Measurements from ENCODE around the gene LIMS2.

Gene LIMS2

GRCh38 chr2:127715778-127716449 lies 40.6 kb upstream of the LIMS2 start:
- no peak for DNase-seq (ENCODE audit: extremely low read depth, low read depth)

GRCh38 chr2:127713562-127713961 lies 38.2 kb upstream of the LIMS2 start:
- no peak for TF ChIP-seq CTCF (IDR thresholded peaks at IDR 0.05; ENCODE audit: low read depth, low read length)
- no peak for DNase-seq (ENCODE audit: extremely low read depth, low read depth)

More at GRCh38 chr2:127715778-127716449, 40.6 kb upstream of the LIMS2 start:
- no peak for TF ChIP-seq CTCF (IDR thresholded peaks at IDR 0.05; ENCODE audit: low read depth, low read length)

GRCh38 chr2:127712999-127713398 lies 37.7 kb upstream of the LIMS2 start:
- DNase-seq (ENCODE audit: extremely low read depth, low read depth): no peak

GRCh38 chr2:127709336-127709735 lies 34.0 kb upstream of the LIMS2 start:
- DNase-seq (ENCODE audit: extremely low read depth, low read depth): no peak
- TF ChIP-seq CTCF (IDR thresholded peaks at IDR 0.05; ENCODE audit: low read depth, low read length): no peak

More at GRCh38 chr2:127712999-127713398, 37.7 kb upstream of the LIMS2 start:
- no peak for TF ChIP-seq CTCF (IDR thresholded peaks at IDR 0.05; ENCODE audit: low read depth, low read length)

- DNase-seq (ENCODE audit: extremely low read depth, low read depth): no peak
- no peak for TF ChIP-seq CTCF (IDR thresholded peaks at IDR 0.05; ENCODE audit: low read depth, low read length)
These were observed 32.7 kb upstream of the LIMS2 start for GRCh38 chr2:127707890-127708648.

- DNase-seq (ENCODE audit: extremely low read depth, low read depth): no peak
- TF ChIP-seq CTCF (IDR thresholded peaks at IDR 0.05; ENCODE audit: low read depth, low read length): no peak
These were observed 31.1 kb upstream of the LIMS2 start for GRCh38 chr2:127706215-127706990.

All from AG09319 (cell line).